Activated CD4-positive, alpha-beta T cell treated with anti-CD3 and anti-CD28 coated beads, Interleukin-2, amount 10 ng/mL, durations not matched to agents 24 days and 14 days (primary cell): ENCODE data around the gene PTGDR2. TPM values are rescaled to one million over a fixed set of nuclear protein-coding genes. Genes with fewer than 3 reads are reported as not detected.

Experiments used
- DNase-seq: peaks from one replicate; pipeline ENCODE4 v3.0.0; 2022
- H3K27ac Mint-ChIP-seq: one replicate; pipeline ENCODE4 v1.8.0; 2022; ENCODE audit warnings: mild to moderate bottlenecking, mixed read lengths
- H3K27me3 Mint-ChIP-seq: one replicate; pipeline ENCODE4 v1.8.0; 2022; ENCODE audit warnings: mixed read lengths
- H3K36me3 Mint-ChIP-seq: one replicate; pipeline ENCODE4 v1.8.0; 2022; ENCODE audit warnings: low read depth, mild to moderate bottlenecking, mixed read lengths
- H3K4me1 Mint-ChIP-seq: one replicate; pipeline ENCODE4 v1.8.0; 2021; ENCODE audit warnings: mixed read lengths
- H3K4me3 Mint-ChIP-seq: one replicate; pipeline ENCODE4 v1.8.0; 2022; ENCODE audit warnings: mild to moderate bottlenecking, moderate library complexity, mixed read lengths
- H3K9me3 Mint-ChIP-seq: one replicate; pipeline ENCODE4 v1.8.0; 2021; ENCODE audit warnings: mixed read lengths
- intact Hi-C: fragments of 100-400 bp; cut with micrococcal nuclease; formaldehyde crosslinking; loops from one replicate; pipeline ENCODE4 v1.15.1; 2023
- total RNA-seq: library from RNA; stranded (reverse); gene quantifications from 2 replicates; pipeline ENCODE4 v1.2.3, GENCODE V29; 2022

PTGDR2 gene
- total RNA-seq, 1 donor from 2014 or later, result 0.14 TPM

DNA sequence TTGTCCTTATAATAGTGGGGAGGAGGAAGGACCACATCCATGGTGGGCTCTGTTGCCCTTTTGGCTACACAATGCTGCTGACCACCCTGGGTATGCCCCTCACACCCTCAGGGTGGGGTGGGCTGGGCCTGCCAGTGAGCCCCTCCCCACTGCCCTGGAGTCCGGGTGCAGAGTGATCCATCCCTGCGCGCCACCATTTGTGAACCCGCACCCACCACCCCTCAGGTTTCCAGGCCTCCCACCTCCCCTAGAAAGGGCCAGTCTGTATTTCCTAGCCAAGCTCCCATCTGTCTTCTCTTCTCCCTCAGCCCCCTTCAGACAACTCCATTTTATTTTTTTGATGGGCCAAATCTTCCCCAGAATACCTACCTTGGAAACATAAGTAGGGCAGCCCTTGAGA lies 45.6 kb downstream of the PTGDR2 start:
- no peaks in the 10 kb centered on the region for H3K36me3 Mint-ChIP-seq
- DNase-seq, result no peak
- no peaks in the 10 kb centered on the region for H3K9me3 Mint-ChIP-seq
- H3K27me3 Mint-ChIP-seq, result no peaks in the 10 kb centered on the region
- intact Hi-C loops, result no loop called here
- peaks cover 2% of the 10 kb centered on the region for H3K4me1 Mint-ChIP-seq
- no peak overlapping the region for H3K27ac Mint-ChIP-seq
- no peak overlapping the region for H3K4me3 Mint-ChIP-seq

DNA sequence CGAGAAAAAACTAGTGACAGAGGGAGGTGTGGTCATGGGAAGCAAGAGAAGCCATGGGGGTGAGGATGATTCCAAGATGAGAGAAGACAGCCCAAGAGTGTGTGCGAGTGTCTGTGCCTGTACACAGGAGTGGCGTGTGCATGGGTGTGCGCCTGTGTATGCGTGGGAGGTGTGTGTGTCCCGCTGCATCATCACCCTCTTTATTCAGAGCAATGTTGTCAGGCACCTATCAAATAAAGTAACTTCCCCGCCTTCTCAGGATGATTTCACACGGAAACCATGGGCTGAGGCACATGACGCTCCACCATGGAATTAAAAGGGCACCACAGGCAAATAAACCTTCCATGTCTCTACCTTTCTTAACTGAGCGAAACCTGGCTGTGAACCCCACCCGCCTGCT lies 46.1 kb downstream of the PTGDR2 start:
- intact Hi-C loops, result no loop called here
- peaks cover 2% of the 10 kb centered on the region for H3K4me1 Mint-ChIP-seq
- H3K36me3 Mint-ChIP-seq, result no peaks in the 10 kb centered on the region
- no peaks in the 10 kb centered on the region for H3K9me3 Mint-ChIP-seq
- no peak overlapping the region for H3K4me3 Mint-ChIP-seq
- no peaks in the 10 kb centered on the region for H3K27me3 Mint-ChIP-seq
- no peak overlapping the region for H3K27ac Mint-ChIP-seq
- DNase-seq, result no peak

DNA sequence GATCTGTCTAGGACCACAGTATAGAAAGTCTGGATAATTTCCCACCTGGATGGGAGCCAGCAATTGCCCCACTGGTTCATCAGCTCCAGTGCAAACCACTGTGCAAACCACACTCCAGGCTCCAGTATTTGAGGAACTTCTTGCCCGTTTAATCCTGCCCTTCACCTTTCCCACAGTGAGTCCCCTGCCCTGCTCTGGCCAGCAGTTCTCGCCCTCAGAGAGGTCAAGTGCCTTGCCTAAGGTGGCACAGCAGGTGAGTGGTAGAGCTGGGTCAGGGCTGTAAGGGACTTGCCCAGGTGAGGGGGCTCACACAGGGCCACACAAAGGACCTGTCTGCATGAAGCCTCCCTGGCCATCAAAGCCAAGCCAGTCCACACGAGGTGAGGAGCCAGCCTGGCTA lies 46.5 kb downstream of the PTGDR2 start:
- intact Hi-C loops, result no loop called here
- DNase-seq, result no peak
- Mint-ChIP-seq H3K36me3 (no peaks in the 10 kb centered on the region), H3K27me3 (no peaks in the 10 kb centered on the region), H3K4me3 (no peak overlapping the region), H3K27ac (no peak overlapping the region), H3K9me3 (no peaks in the 10 kb centered on the region), H3K4me1 (peaks cover 2% of the 10 kb centered on the region)

DNA sequence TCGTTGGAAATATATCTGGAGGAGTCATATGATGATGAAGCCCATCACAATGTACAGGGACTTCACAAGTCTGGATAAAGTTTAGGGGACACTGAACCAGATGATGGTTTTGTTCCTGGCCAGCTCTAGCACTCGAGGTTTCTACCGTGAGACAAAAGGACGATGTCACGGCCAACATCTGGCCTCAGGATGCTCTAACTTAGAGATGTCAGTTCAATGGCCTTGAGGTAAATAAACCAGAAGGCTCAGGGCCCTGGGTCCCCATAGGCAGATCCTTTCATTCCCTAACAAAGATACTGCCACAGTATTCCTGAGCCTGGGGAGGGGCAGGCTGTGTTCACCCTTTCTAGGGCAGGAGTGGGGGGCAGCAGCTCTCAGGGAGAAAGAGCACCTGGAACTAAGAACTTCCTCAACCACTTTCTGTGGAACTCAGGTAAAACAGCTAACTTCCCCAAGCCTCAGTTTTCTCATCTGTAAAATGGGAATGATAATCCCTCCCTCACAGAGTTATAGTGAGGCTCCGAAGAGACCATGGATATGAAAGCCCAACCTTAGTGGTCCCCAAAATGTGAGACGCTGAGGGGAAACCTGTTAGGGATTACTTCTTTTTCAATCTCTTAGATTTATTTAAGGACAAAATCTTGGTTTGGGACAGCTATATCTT lies 52.3 kb downstream of the PTGDR2 start:
- no peak for DNase-seq
- Mint-ChIP-seq H3K4me3 (no peak overlapping the region), H3K36me3 (no peaks in the 10 kb centered on the region), H3K9me3 (no peaks in the 10 kb centered on the region), H3K27ac (no peak overlapping the region), H3K27me3 (peaks cover 8% of the 10 kb centered on the region), H3K4me1 (peaks cover 2% of the 10 kb centered on the region)
- intact Hi-C loops, result no loop called here

DNA sequence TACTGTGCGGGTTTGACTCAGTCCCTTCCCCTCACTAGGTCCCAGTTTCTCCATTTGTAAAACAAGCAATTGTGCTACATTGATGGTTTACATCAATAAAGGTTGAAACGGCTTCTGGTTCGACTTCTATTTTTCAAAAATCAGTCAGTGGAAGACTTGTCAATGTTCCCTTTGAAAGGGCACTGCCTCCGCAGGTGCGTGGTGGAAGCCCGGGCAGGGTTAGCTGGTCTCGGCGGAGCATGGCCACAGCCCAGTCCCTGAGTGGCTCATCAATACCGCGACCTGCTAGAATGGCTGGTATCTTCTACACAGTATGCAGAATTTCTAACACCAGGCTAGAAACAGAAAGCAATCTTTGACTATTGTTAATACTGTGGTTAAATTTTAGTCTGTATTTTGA lies 54.6 kb downstream of the PTGDR2 start:
- Mint-ChIP-seq H3K4me1 (peaks cover 2% of the 10 kb centered on the region), H3K36me3 (no peaks in the 10 kb centered on the region), H3K27ac (no peak overlapping the region), H3K27me3 (peaks cover 8% of the 10 kb centered on the region), H3K4me3 (no peak overlapping the region), H3K9me3 (no peaks in the 10 kb centered on the region)
- DNase-seq, result no peak
- intact Hi-C loops, result no loop called here

Other genes starting within 250 kb of the PTGDR2 start
- not detected in 2 replicates for gene MS4A8, start 156.3 kb downstream of the PTGDR2 start, total RNA-seq
- not detected in 2 replicates for gene MS4A18, start 131.2 kb downstream of the PTGDR2 start, total RNA-seq
- gene MS4A15, start 99.1 kb downstream of the PTGDR2 start, total RNA-seq, result not detected in 2 replicates
- gene MS4A10, start 70.6 kb downstream of the PTGDR2 start, total RNA-seq, result not detected in 2 replicates
- 90.0 and 91.3 TPM in 2 replicates for gene CCDC86, start 13.8 kb downstream of the PTGDR2 start, total RNA-seq
- gene ZP1, start 11.6 kb upstream of the PTGDR2 start, total RNA-seq, result not detected in 2 replicates
- gene PRPF19, start 50.6 kb upstream of the PTGDR2 start, total RNA-seq, result 219 TPM in 2 replicates
- gene TMEM109, start 58.2 kb upstream of the PTGDR2 start, total RNA-seq, result 144 and 147 TPM in 2 replicates
- gene TMEM132A, start 68.5 kb upstream of the PTGDR2 start, total RNA-seq, result 2.3 and 3.5 TPM in 2 replicates
- gene SLC15A3, start 96.2 kb upstream of the PTGDR2 start, total RNA-seq, result 3.0 and 4.0 TPM in 2 replicates
- gene CD6, start 115.7 kb upstream of the PTGDR2 start, total RNA-seq, result 416 and 421 TPM in 2 replicates
- gene CD5, start 246.5 kb upstream of the PTGDR2 start, total RNA-seq, result 368 and 385 TPM in 2 replicates